ENCODE data around the gene DCT. TPM values are rescaled to one million over a fixed set of nuclear protein-coding genes. Genes with fewer than 3 reads are reported as not detected.
A peak's percentile ranks its signal among the peaks of the same experiment; 100 is the strongest.
"Not testable (repeated sequence)": the region's sequence is repeated elsewhere in the genome, so short reads cannot be mapped to it uniquely, and the experiment has no call there.

The DCT gene
- 0.09 TPM in 1 of 2 replicates, not detected in the other for total RNA-seq (ENCODE audit: low replicate concordance)

- Histone ChIP-seq H3K4me1 (peaks cover 13% of the 10 kb centered on the region), H3K9me3 (ENCODE audit: low read depth) (no peaks in the 10 kb centered on the region), H3K4me3 (no peak within 1 kb of the TSS), H2AFZ (replicated peaks) (no peak within 1 kb of the TSS), H3K27me3 (no peaks in the 10 kb centered on the region), H3K4me2 (peak within 1 kb of the TSS; percentile 58), H3F3A (ENCODE audit: low read depth) (peaks cover 12% of the 10 kb centered on the region), H4K20me1 (ENCODE audit: low read depth) (no peaks in the 10 kb centered on the region), H3K36me3 (no peaks in the 10 kb centered on the region), H3K9ac (no peak within 1 kb of the TSS), H3K27ac (no peak within 1 kb of the TSS), H3K79me2 (ENCODE audit: low read depth) (no peaks in the 10 kb centered on the region)
- Mint-ChIP-seq H3K36me3 (no peaks in the 10 kb centered on the region), H3K27me3 (ENCODE audit: insufficient read depth, low read depth) (peaks cover 8% of the 10 kb centered on the region), H3K4me1 (peaks cover 42% of the 10 kb centered on the region), H3K9me3 (no peaks in the 10 kb centered on the region), H3K27ac (peak within 1 kb of the TSS; percentile 88), H3K4me3 (peak within 1 kb of the TSS; percentile 12)
- peak; percentile 63 for DNase-seq (ENCODE audit: low spot score)
- TF ChIP-seq EZH2 (IDR thresholded peaks at IDR 0.05) (no peak), EZH2phosphoT487 (IDR thresholded peaks at IDR 0.05) (peak; percentile 72)
These were observed at the start of gene DCT for GRCh38 chr13:94479616-94480015. Gene DCT (minus strand): TSS chr13:94479682. CDS start chr13:94479255, 427 bp downstream.

GRCh38 chr13:94526956-94527355 is 47.5 kb upstream of the DCT start:
- H3K4me3 Mint-ChIP-seq; H3K4me3 ChIP-seq; H3K79me2 ChIP-seq (ENCODE audit: low read depth); H3K4me2 ChIP-seq; H3K9me3 ChIP-seq (ENCODE audit: low read depth); H3K27ac Mint-ChIP-seq; H4K20me1 ChIP-seq (ENCODE audit: low read depth); H3K36me3 ChIP-seq; H3K27me3 Mint-ChIP-seq (ENCODE audit: insufficient read depth, low read depth); H3K9ac ChIP-seq; H3K4me1 Mint-ChIP-seq; DNase-seq (ENCODE audit: low spot score); H2AFZ ChIP-seq (replicated peaks); H3K27me3 ChIP-seq; H3K27ac ChIP-seq; H3K36me3 Mint-ChIP-seq; H3F3A ChIP-seq (ENCODE audit: low read depth); H3K4me1 ChIP-seq: not testable (repeated sequence)
- H3K9me3 Mint-ChIP-seq: peaks cover 23% of the 10 kb centered on the region

- Histone ChIP-seq H2AFZ (replicated peaks) (no peak overlapping the region), H3K36me3 (no peaks in the 10 kb centered on the region), H3K9ac (no peak overlapping the region), H3K9me3 (ENCODE audit: low read depth) (no peaks in the 10 kb centered on the region), H3F3A (ENCODE audit: low read depth) (no peaks in the 10 kb centered on the region), H3K4me2 (no peak overlapping the region), H3K4me3 (no peak overlapping the region), H3K27ac (no peak overlapping the region), H3K27me3 (no peaks in the 10 kb centered on the region), H3K4me1 (no peaks in the 10 kb centered on the region), H3K79me2 (ENCODE audit: low read depth) (no peaks in the 10 kb centered on the region), H4K20me1 (ENCODE audit: low read depth) (no peaks in the 10 kb centered on the region)
- DNase-seq (ENCODE audit: low spot score): no peak
- no peaks in the 10 kb centered on the region for H3K36me3 Mint-ChIP-seq
- H3K4me1 Mint-ChIP-seq: no peaks in the 10 kb centered on the region
- TF ChIP-seq CTCF (IDR thresholded peaks at IDR 0.05) (no peak), EZH2phosphoT487 (IDR thresholded peaks at IDR 0.05) (no peak), EZH2 (IDR thresholded peaks at IDR 0.05) (no peak)
- no peak overlapping the region for H3K27ac Mint-ChIP-seq
- H3K4me3 Mint-ChIP-seq: no peak overlapping the region
- H3K9me3 Mint-ChIP-seq: peaks cover 13% of the 10 kb centered on the region
- no peaks in the 10 kb centered on the region for H3K27me3 Mint-ChIP-seq (ENCODE audit: insufficient read depth, low read depth)
These were observed 46.3 kb upstream of the DCT start for GRCh38 chr13:94525781-94526180.

GRCh38 chr13:94524407-94524806 is 44.9 kb upstream of the DCT start:
- H3K4me2 ChIP-seq: no peak overlapping the region
- H3K36me3 Mint-ChIP-seq: no peaks in the 10 kb centered on the region
- no peak overlapping the region for H3K4me3 Mint-ChIP-seq
- no peaks in the 10 kb centered on the region for H3K4me1 Mint-ChIP-seq
- H3K27me3 ChIP-seq: no peaks in the 10 kb centered on the region
- no peak overlapping the region for H3K9ac ChIP-seq
- H3F3A ChIP-seq (ENCODE audit: low read depth): no peaks in the 10 kb centered on the region
- H3K27ac ChIP-seq: no peak overlapping the region
- H3K36me3 ChIP-seq: no peaks in the 10 kb centered on the region
- peaks cover 5% of the 10 kb centered on the region for H3K4me1 ChIP-seq
- TF ChIP-seq CTCF (IDR thresholded peaks at IDR 0.05) (no peak), EZH2 (IDR thresholded peaks at IDR 0.05) (no peak), EZH2phosphoT487 (IDR thresholded peaks at IDR 0.05) (no peak)
- no peaks in the 10 kb centered on the region for H4K20me1 ChIP-seq (ENCODE audit: low read depth)
- no peaks in the 10 kb centered on the region for H3K27me3 Mint-ChIP-seq (ENCODE audit: insufficient read depth, low read depth)
- no peak overlapping the region for H3K4me3 ChIP-seq
- H3K79me2 ChIP-seq (ENCODE audit: low read depth): no peaks in the 10 kb centered on the region
- H3K27ac Mint-ChIP-seq: no peak overlapping the region
- H2AFZ ChIP-seq (replicated peaks): no peak overlapping the region
- DNase-seq (ENCODE audit: low spot score): no peak
- no peaks in the 10 kb centered on the region for H3K9me3 ChIP-seq (ENCODE audit: low read depth)
- H3K9me3 Mint-ChIP-seq: peaks cover 7% of the 10 kb centered on the region

Measured in neural progenitor cell (in vitro differentiated cells).